ENCODE data around the gene CBFA2T3.

The CBFA2T3 gene

DNA sequence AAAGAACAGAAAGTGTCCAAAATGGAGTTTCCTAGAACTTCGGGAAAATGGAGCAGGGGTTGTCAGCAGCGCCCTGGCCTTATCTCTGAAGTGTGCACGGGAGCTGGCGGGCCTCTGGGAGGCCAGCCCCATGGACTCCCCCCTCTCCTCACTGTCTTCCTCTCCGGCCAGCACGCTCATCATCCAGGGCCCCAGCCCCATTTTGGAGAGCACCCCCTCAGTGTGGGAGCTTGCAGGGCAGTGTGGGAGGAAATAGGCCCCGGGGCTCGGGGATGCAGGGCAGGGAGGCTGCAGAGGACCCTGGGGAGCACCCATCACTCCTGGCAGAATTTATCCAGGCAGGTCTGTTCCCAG is 105.7 kb downstream of the CBFA2T3 start:
- Histone ChIP-seq H3K27me3 (ENCODE audit: control insufficient read depth, insufficient read depth, low read length) (no peaks in the 10 kb centered on the region), H3K4me1 (ENCODE audit: control insufficient read depth, insufficient read depth, low read length) (no peaks in the 10 kb centered on the region; the same call in 1 of the 2 replicates), H3K9me3 (ENCODE audit: control insufficient read depth, insufficient read depth, low read length) (no peaks in the 10 kb centered on the region), H3K27ac (ENCODE audit: low read length) (no peak overlapping the region), H3K4me3 (ENCODE audit: low read length) (no peak overlapping the region), H3K36me3 (ENCODE audit: control insufficient read depth, insufficient read depth, low read length) (no peaks in the 10 kb centered on the region; the same call in 1 of the 2 replicates)
- DNase-seq (ENCODE audit: low read depth, low spot score): no peak
- WGBS (ENCODE audit: insufficient coverage, insufficient read length): no CpG with 5 or more reads among the region's 8 CpGs

DNA sequence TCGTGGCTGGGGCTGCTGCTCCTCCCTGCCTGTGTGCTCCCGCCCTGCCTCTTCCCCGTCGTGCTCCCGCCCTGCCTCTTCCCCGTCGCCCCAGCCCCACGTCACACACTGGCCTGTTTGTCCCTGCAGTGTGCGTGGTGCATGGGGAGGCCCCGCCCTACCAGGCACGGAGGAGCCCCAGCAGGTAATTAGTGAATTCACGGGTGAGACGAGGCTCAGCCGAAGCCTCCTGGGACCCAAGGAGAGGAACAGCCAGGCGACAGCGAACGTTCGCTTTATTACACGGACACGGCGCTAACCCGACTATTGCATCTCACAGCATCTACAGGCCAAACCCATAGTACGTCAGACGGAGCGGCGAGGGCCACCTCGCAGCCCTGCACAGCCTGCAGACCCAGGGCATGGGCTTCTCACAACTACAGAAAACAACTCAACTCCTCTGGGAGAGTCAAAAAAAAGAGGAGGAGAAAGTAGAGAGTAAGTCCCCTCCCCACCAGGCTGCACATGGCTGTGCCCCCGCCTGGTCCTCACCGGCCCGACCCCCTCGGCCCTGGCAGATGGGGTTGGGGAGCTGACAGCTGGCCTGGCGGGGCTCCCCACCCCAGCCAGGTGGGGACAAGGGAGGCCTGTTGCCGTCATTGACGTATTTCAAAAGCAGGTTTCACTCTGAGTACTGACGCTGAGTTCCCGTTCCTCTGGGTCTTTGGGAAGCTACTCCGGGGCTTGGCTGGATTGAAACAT is 106.2 kb downstream of the CBFA2T3 start:
- no peak for DNase-seq (ENCODE audit: low read depth, low spot score)
- no CpG with 5 or more reads among the region's 37 CpGs for WGBS (ENCODE audit: insufficient coverage, insufficient read length)
- H3K36me3 ChIP-seq (ENCODE audit: control insufficient read depth, insufficient read depth, low read length): no peaks in the 10 kb centered on the region; the same call in 1 of the 2 replicates
- H3K27ac ChIP-seq (ENCODE audit: low read length): no peak overlapping the region
- no peaks in the 10 kb centered on the region for H3K9me3 ChIP-seq (ENCODE audit: control insufficient read depth, insufficient read depth, low read length)
- H3K4me3 ChIP-seq (ENCODE audit: low read length): no peak overlapping the region
- H3K4me1 ChIP-seq (ENCODE audit: control insufficient read depth, insufficient read depth, low read length): no peaks in the 10 kb centered on the region; the same call in 1 of the 2 replicates
- H3K27me3 ChIP-seq (ENCODE audit: control insufficient read depth, insufficient read depth, low read length): no peaks in the 10 kb centered on the region

DNA sequence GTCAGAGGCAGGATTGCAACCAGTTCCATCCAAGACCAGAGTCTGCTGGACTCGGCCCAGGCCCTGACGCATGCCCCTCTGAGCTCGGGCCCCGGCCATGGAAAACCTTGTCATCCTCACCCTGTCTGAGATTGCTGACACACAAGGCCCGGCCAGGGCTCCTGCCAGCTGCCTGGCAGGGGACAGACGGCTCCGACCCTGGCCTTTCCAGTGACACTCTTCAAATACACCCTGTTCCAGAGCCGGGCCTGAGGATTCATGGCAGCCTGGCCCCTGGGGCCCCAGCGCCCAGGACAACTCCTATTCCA is 107.4 kb downstream of the CBFA2T3 start:
- H3K27me3 ChIP-seq (ENCODE audit: control insufficient read depth, insufficient read depth, low read length): no peaks in the 10 kb centered on the region
- H3K4me3 ChIP-seq (ENCODE audit: low read length): no peak overlapping the region
- no CpG with 5 or more reads among the region's 9 CpGs for WGBS (ENCODE audit: insufficient coverage, insufficient read length)
- no peaks in the 10 kb centered on the region; the same call in 1 of the 2 replicates for H3K36me3 ChIP-seq (ENCODE audit: control insufficient read depth, insufficient read depth, low read length)
- no peak overlapping the region for H3K27ac ChIP-seq (ENCODE audit: low read length)
- DNase-seq (ENCODE audit: low read depth, low spot score): no peak
- H3K9me3 ChIP-seq (ENCODE audit: control insufficient read depth, insufficient read depth, low read length): no peaks in the 10 kb centered on the region
- H3K4me1 ChIP-seq (ENCODE audit: control insufficient read depth, insufficient read depth, low read length): no peaks in the 10 kb centered on the region; the same call in 1 of the 2 replicates

DNA sequence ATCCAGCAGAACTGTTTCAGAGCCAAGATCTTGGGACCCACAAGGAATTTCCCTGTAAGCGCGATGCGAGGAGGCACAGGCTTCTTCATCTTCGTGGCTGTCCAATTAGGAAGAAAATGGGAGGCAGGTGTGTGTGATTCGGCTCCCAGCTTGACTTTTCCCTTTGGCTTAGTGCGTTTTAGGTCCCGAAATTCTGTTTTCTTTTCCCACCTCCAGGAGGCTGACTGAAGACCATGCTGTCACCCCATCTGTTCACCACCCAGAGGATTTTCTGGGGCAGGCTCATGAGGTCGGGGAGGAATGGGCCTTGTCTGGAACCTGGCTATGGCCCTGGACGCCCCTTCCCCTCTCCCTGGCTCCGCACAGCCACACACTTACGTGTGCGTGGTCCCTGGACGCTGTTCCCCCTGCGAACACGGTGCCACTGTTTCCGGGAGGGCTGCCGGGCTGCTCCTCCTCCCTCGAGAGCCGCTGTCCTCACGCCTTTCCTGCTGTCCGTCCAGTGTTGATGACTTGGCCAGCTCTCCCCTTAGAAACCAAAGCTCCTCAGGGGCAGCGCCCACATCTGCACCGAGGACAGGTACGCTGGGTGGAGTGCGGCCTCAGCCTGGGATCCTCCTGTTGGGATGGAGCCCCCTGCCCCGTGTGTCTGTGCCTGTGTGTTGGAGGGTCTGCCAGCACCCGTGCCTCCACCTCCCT is 107.9 kb downstream of the CBFA2T3 start:
- Histone ChIP-seq H3K36me3 (ENCODE audit: control insufficient read depth, insufficient read depth, low read length) (no peaks in the 10 kb centered on the region; the same call in 1 of the 2 replicates), H3K4me1 (ENCODE audit: control insufficient read depth, insufficient read depth, low read length) (no peaks in the 10 kb centered on the region; the same call in 1 of the 2 replicates), H3K27me3 (ENCODE audit: control insufficient read depth, insufficient read depth, low read length) (no peaks in the 10 kb centered on the region), H3K27ac (ENCODE audit: low read length) (no peak overlapping the region), H3K4me3 (ENCODE audit: low read length) (no peak overlapping the region), H3K9me3 (ENCODE audit: control insufficient read depth, insufficient read depth, low read length) (no peaks in the 10 kb centered on the region)
- WGBS (ENCODE audit: insufficient coverage, insufficient read length): no CpG with 5 or more reads among the region's 27 CpGs
- no peak for DNase-seq (ENCODE audit: low read depth, low spot score)

DNA sequence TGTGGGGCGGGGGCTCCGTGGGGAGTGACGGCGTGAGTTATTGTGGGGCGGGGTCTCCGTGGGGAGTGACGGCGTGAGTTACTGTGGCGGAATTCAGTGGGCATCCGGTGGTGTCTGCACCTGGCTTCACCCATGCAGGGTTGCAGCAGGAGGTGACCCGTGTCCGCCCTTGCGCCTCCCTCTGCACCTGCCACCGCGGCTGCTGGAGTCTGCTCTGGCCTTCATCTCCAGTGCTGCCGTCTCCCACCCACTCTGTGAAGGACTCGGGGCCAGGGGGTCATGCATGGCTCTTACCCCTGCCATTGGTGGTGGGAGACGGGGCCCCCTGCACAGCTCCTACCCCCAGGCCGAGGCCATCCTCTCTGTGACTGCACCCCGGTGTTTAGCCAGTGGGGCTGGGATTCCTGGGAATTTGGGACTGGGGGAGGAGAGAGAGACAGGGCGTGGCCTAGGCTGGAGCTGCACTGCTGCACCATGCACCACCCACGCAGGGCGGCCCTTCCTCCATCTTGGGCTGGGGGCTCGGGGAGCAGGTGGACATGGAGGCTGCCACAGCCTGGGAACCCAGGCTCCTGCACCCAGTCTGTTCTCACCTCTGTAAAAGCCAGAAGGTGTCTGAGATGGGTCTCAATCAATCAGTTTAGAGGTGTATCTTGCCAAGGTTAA is 109.3 kb downstream of the CBFA2T3 start:
- WGBS (ENCODE audit: insufficient coverage, insufficient read length): no CpG with 5 or more reads among the region's 24 CpGs
- H3K4me1 ChIP-seq (ENCODE audit: control insufficient read depth, insufficient read depth, low read length): no peaks in the 10 kb centered on the region
- H3K36me3 ChIP-seq (ENCODE audit: control insufficient read depth, insufficient read depth, low read length): no peaks in the 10 kb centered on the region; the same call in 1 of the 2 replicates
- no peaks in the 10 kb centered on the region for H3K27me3 ChIP-seq (ENCODE audit: control insufficient read depth, insufficient read depth, low read length)
- H3K27ac ChIP-seq (ENCODE audit: low read length): no peak overlapping the region
- H3K4me3 ChIP-seq (ENCODE audit: low read length): no peak overlapping the region
- H3K9me3 ChIP-seq (ENCODE audit: control insufficient read depth, insufficient read depth, low read length): no peaks in the 10 kb centered on the region
- no peak for DNase-seq (ENCODE audit: low read depth, low spot score)

DNA sequence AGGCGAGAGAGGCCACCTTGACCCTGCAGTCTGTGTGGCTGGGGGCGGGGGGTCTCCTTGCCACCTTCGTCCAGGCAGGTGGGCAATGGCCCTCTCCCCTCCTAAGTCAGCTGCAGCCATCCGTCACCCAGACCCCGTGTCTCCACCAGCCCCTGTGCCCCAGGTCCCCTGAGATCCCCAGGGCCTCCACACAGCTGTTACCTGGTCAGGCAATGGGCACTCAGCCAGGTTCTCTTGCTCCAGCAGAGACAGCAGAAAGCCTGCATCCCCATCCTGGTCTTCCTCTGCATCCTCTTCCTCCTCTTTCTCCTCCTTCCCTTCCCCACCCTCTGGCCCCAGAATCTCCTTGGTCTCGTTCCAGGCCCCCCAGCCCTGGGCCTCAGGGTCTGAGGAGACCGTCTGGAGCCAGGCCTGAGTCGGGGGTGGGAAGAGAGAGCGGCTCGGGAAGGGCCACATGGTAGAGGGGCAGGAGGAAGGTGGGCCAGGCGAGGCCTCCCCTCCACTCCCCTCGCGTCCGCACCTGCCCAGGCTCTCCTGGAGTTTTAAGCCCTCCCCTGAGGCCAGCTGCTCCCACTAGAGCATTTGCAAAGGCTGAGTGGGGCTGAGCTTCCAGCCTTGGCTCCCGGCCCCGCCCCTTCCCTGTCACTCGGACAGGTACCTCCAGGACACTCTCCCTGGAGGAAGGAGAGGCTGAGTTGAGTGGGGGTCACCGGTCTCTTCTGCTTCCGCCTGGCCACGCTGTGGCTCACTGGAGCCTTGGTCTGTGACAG is 110.7 kb downstream of the CBFA2T3 start, which contains the start of gene PABPN1L:
PABPN1L (minus strand) TSS at position 510 of the 770 bp plus-strand sequence; CDS start at position 456, 54 bp downstream.
- no CpG with 5 or more reads among the region's 20 CpGs for WGBS (ENCODE audit: insufficient coverage, insufficient read length)
- Histone ChIP-seq H3K9me3 (ENCODE audit: control insufficient read depth, insufficient read depth, low read length) (no peaks in the 10 kb centered on the region), H3K4me1 (ENCODE audit: control insufficient read depth, insufficient read depth, low read length) (no peaks in the 10 kb centered on the region), H3K4me3 (ENCODE audit: low read length) (no peak within 1 kb of the TSS), H3K27ac (ENCODE audit: low read length) (no peak within 1 kb of the TSS), H3K27me3 (ENCODE audit: control insufficient read depth, insufficient read depth, low read length) (no peaks in the 10 kb centered on the region), H3K36me3 (ENCODE audit: control insufficient read depth, insufficient read depth, low read length) (peaks cover 5% of the 10 kb centered on the region; the same call in 1 of the 2 replicates)
- DNase-seq (ENCODE audit: low read depth, low spot score): no peak

DNA sequence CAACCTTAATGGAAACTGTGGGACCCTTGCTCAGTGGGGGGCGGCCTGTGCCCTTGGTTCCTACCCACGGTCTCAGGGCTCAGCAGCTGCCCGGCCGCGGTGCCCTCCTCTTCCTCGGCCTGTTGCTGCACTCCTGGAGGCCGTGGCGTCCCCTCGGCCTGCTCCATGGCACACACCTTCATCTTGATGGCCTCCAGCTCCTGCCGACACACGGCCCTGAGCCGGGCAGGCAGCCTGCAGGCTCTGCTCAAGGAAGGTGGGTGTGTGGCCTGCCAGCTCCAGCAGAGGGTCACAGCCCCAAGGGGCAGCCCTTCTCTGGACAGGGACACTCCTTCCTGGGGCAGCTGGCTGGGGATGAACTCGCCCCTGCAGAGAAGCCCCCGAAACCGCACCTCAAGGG is 111.3 kb downstream of the CBFA2T3 start:
- Histone ChIP-seq H3K4me1 (ENCODE audit: control insufficient read depth, insufficient read depth, low read length) (no peaks in the 10 kb centered on the region), H3K36me3 (ENCODE audit: control insufficient read depth, insufficient read depth, low read length) (peaks cover 9% of the 10 kb centered on the region), H3K9me3 (ENCODE audit: control insufficient read depth, insufficient read depth, low read length) (no peaks in the 10 kb centered on the region), H3K27me3 (ENCODE audit: control insufficient read depth, insufficient read depth, low read length) (no peaks in the 10 kb centered on the region), H3K27ac (ENCODE audit: low read length) (no peak overlapping the region), H3K4me3 (ENCODE audit: low read length) (no peak overlapping the region)
- no peak for DNase-seq (ENCODE audit: low read depth, low spot score)
- no CpG with 5 or more reads among the region's 15 CpGs for WGBS (ENCODE audit: insufficient coverage, insufficient read length)

DNA sequence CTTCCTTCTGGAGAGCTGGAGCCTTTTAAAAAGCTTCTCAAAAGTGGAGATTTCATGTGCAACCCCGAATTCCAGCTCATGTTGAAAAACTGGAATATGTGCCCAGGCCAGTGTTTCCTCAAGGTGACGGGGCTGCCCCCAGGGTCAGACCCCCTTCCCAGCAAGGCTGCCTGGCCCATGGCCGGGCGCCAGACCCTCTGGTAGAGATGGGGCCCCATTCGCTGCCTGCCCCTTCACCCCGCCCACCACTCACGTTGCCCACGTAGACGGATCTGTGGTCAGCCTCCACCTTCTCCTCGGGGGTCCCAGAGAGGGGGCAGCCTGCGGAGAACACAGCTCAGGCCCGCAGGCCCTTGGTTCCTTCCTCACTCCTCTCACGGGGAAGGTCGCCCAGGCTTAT is 111.7 kb downstream of the CBFA2T3 start:
- WGBS (ENCODE audit: insufficient coverage, insufficient read length): no CpG with 5 or more reads among the region's 14 CpGs
- no peak overlapping the region for H3K27ac ChIP-seq (ENCODE audit: low read length)
- H3K4me1 ChIP-seq (ENCODE audit: control insufficient read depth, insufficient read depth, low read length): no peaks in the 10 kb centered on the region
- no peaks in the 10 kb centered on the region for H3K9me3 ChIP-seq (ENCODE audit: control insufficient read depth, insufficient read depth, low read length)
- no peaks in the 10 kb centered on the region for H3K27me3 ChIP-seq (ENCODE audit: control insufficient read depth, insufficient read depth, low read length)
- DNase-seq (ENCODE audit: low read depth, low spot score): no peak
- peaks cover 14% of the 10 kb centered on the region for H3K36me3 ChIP-seq (ENCODE audit: control insufficient read depth, insufficient read depth, low read length)
- no peak overlapping the region for H3K4me3 ChIP-seq (ENCODE audit: low read length)

DNA sequence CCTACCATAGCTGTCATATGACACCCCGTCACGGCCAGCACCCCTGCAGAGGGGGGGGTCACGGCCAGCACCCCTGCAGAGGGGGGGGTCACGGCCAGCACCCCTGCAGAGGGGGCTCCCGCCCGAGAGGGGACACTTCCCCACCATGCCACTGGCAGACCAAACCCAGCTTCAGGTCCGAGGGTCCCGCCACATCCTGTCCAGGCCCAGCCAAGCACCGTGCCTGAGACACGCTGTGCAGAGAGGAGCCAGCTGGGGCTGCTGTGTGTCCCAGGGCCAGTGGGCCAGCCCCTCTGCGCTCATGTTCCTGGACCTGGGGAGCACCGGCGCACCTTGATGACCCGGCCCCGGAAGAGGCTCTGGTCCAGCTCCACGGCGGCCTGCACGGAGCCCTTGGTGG is 112.5 kb downstream of the CBFA2T3 start:
- Histone ChIP-seq H3K27me3 (ENCODE audit: control insufficient read depth, insufficient read depth, low read length) (no peaks in the 10 kb centered on the region), H3K4me1 (ENCODE audit: control insufficient read depth, insufficient read depth, low read length) (no peaks in the 10 kb centered on the region), H3K27ac (ENCODE audit: low read length) (no peak overlapping the region), H3K4me3 (ENCODE audit: low read length) (no peak overlapping the region), H3K36me3 (ENCODE audit: control insufficient read depth, insufficient read depth, low read length) (peaks cover 18% of the 10 kb centered on the region), H3K9me3 (ENCODE audit: control insufficient read depth, insufficient read depth, low read length) (no peaks in the 10 kb centered on the region)
- no peak for DNase-seq (ENCODE audit: low read depth, low spot score)
- WGBS (ENCODE audit: insufficient coverage, insufficient read length): no CpG with 5 or more reads among the region's 18 CpGs

DNA sequence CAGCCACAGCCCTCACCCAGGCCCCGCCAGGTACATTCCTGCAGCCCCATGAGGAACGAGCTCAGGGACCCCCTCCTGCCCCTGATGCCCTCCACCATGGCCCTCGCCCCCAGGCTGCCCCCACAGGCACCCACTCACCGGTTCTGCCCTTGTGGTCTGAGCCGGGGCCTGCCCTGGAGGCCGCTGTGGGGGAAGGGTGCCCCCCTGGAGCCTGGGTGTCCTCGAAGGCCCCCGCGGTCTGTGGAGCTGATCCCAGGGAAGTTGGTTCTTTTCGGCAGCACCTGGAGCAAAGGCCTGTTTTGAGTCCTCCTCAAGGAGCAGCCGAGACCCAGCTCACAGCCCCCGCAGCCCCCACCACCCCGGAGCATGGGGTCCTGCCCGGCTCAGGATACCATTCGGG is 112.9 kb downstream of the CBFA2T3 start:
- Histone ChIP-seq H3K36me3 (ENCODE audit: control insufficient read depth, insufficient read depth, low read length) (peaks cover 19% of the 10 kb centered on the region), H3K4me3 (ENCODE audit: low read length) (no peak overlapping the region), H3K27me3 (ENCODE audit: control insufficient read depth, insufficient read depth, low read length) (no peaks in the 10 kb centered on the region), H3K4me1 (ENCODE audit: control insufficient read depth, insufficient read depth, low read length) (no peaks in the 10 kb centered on the region), H3K9me3 (ENCODE audit: control insufficient read depth, insufficient read depth, low read length) (no peaks in the 10 kb centered on the region), H3K27ac (ENCODE audit: low read length) (no peak overlapping the region)
- no CpG with 5 or more reads among the region's 15 CpGs for WGBS (ENCODE audit: insufficient coverage, insufficient read length)
- no peak for DNase-seq (ENCODE audit: low read depth, low spot score)

Data from iPS DF 6.9 (cell line).